Measurements from ENCODE around the gene IGSF8. TPM values are rescaled to one million over a fixed set of nuclear protein-coding genes. Genes with fewer than 3 reads are reported as not detected.

The IGSF8 gene
- total and polyA plus RNA-seq, 5 donors from 2014 or later: 33.9 to 45.5 (median 41.3) TPM

DNA sequence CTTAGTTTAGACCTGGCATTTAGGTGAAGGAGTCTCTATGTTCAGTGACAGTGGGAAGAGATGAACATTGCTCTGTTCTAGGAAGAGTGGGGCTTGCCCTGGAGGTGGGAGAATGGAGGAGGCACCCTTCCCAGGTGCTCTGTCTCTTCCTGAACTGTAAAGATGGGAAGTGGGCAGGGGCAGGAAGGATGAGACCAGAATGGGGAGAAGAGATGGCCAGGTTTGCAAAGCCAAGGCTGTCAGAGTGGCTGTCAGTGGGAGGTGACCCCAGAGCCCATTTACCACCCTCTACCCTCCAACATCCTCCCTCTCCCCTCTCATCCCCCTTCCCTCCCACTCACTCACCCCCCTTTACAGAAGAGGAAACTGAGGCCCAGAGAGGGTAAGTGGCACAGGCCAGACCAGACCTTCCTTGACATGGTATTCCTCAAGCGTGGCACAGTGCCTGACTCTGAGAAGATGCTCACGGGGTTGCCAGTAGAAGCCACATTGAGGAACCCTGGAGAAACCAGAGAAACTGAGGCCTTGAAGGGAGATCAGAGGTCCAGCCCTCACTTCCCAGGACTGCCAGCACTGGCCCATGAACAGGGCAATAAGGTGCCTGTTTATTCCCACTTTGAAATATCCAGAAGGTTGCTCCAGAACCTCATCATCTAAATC, 1.4 kb upstream of the IGSF8 start:
- Histone ChIP-seq H3K4me1 (ENCODE audit: control insufficient read depth, insufficient read depth, low read length, poor library complexity, severe bottlenecking) (peaks cover 52% of the 10 kb centered on the region), H3K4me3 (ENCODE audit: low read depth, low read length) (no peak overlapping the region), H3K27me3 (ENCODE audit: control insufficient read depth, insufficient read depth, low read length) (no peaks in the 10 kb centered on the region), H3K9me3 (ENCODE audit: control insufficient read depth in 2 of 2, low read length in 2 of 2) (no peaks in the 10 kb centered on the region), H3K36me3 (ENCODE audit: control insufficient read depth, insufficient read depth, low read length) (peaks cover 6% of the 10 kb centered on the region), H3K27ac (ENCODE audit: insufficient read depth, low read length, poor library complexity, severe bottlenecking) (peak overlapping the region; percentile 96)
- Mint-ChIP-seq H3K27ac (peak overlapping the region; percentile 91 to 97 (median 91)), H3K36me3 (no peaks in the 10 kb centered on the region), H3K27me3 (peaks cover 7% of the 10 kb centered on the region), H3K9me3 (peaks cover 0 to 2% (median 0%) of the 10 kb centered on the region in 7 donors), H3K4me1 (peaks cover 15 to 51% (median 34%) of the 10 kb centered on the region in 4 donors), H3K4me3 (peak overlapping the region; percentile 55 to 89 (median 84))
- DNase-seq (no peak), ATAC-seq (ENCODE audit: low read depth in 2 of 2) (no peak)

DNA sequence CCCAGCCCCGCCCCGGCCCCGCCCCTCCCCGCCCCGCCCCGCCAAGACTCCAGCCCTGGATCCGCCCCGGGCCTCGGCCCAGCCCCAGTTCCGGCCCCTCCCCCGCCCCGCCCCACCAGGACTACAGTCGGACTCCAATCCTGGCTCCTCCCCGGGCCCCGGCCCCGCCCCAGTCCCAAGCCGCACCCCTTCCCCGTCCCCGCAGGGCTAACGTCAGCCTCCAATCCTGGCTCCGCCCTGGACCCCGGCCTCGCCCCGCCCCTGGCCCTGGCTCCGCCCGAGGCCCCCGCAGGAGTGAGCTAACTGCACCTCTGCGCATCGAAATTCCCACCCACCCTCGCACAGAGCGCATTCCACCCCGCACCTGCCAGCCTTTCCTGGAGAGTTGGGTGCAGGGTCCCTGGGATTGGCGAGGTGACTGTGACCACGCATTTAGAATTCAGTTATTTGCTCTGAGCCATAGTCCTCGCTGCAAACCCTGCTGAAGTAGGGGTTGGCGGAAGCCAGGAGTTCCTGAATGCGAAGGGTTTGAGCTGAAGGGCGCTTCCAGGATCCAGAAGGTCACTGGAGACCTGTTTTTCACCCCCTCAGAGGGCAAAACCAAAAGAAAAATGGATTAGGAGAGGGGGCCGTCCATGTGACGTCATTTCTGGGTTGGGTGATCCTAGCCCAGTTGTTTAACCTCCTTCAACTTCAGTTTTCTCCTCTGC, 588 bp upstream of the IGSF8 start:
- Histone ChIP-seq H3K36me3 (ENCODE audit: control insufficient read depth, insufficient read depth, low read length) (peaks cover 14% of the 10 kb centered on the region), H3K9me3 (ENCODE audit: control insufficient read depth in 2 of 2, low read length in 2 of 2) (no peaks in the 10 kb centered on the region), H3K27ac (ENCODE audit: insufficient read depth, low read length, poor library complexity, severe bottlenecking) (peak overlapping the region; percentile 96), H3K4me3 (ENCODE audit: low read depth, low read length) (peak overlapping the region; percentile 79), H3K4me1 (ENCODE audit: control insufficient read depth, insufficient read depth, low read length, poor library complexity, severe bottlenecking) (peaks cover 52% of the 10 kb centered on the region), H3K27me3 (ENCODE audit: control insufficient read depth, insufficient read depth, low read length) (no peaks in the 10 kb centered on the region)
- Mint-ChIP-seq H3K4me3 (peak overlapping the region; percentile 55 to 89 (median 84)), H3K4me1 (peaks cover 15 to 60% (median 34%) of the 10 kb centered on the region in 4 donors), H3K36me3 (no peaks in the 10 kb centered on the region), H3K27ac (peak overlapping the region; percentile 90 to 95 (median 91)), H3K27me3 (peaks cover 7% of the 10 kb centered on the region), H3K9me3 (peaks cover 0 to 2% (median 0%) of the 10 kb centered on the region in 7 donors)
- ATAC-seq (ENCODE audit: low read depth in 2 of 2) (peak; percentile 84 to 87), DNase-seq (peak; percentile 95 to 98 (median 95))

DNA sequence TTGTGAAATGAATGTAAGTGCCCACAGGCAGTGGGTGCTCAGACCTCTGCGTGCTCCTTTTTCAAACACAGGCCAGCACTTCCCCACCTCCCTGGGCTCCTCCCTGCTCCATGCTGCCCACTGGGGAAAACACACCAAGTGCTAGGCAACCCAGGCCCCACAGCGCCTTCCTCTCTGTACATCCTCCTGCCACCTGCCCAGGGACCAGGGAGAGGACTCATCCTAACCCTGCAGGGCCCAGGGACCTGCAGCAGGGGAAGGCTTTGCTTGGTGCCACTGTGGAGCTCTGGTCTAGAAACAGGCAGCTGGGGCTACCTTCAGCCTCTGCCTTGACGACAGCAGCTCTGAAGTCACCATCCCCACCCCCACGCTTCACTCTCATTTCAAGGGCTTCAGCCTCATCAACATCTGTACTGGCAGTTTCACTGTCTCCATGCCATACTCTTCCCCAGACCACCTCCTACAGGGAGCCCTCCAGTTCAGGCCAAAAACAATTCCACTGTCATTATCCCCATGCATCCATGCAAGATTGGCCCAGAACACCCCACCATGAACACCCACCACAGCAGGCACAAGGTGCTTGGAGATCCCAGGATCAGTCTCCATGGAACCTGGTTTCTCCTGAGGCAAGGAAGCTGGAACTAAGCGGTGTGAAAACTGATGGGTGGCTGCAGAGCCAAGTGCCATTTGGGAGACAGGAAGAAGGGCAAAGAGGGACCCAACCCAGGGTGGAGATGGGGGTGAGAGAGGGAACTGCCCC, 1.1 kb downstream of the IGSF8 start:
- no peaks in the 10 kb centered on the region for H3K9me3 ChIP-seq (ENCODE audit: control insufficient read depth in 2 of 2, low read length in 2 of 2)
- H3K27ac ChIP-seq (ENCODE audit: insufficient read depth, low read length, poor library complexity, severe bottlenecking): peak overlapping the region; percentile 87
- peaks cover 52% of the 10 kb centered on the region for H3K4me1 ChIP-seq (ENCODE audit: control insufficient read depth, insufficient read depth, low read length, poor library complexity, severe bottlenecking)
- peak overlapping the region; percentile 82 to 95 (median 95) for H3K27ac Mint-ChIP-seq
- H3K4me3 Mint-ChIP-seq: peak overlapping the region; percentile 87 to 96 (median 92)
- peaks cover 7% of the 10 kb centered on the region for H3K27me3 Mint-ChIP-seq
- ATAC-seq (ENCODE audit: low read depth in 2 of 2): no peak
- peaks cover 0 to 2% (median 0%) of the 10 kb centered on the region in 7 donors for H3K9me3 Mint-ChIP-seq
- H3K27me3 ChIP-seq (ENCODE audit: control insufficient read depth, insufficient read depth, low read length): no peaks in the 10 kb centered on the region
- DNase-seq: peak in 1 of 3 donors; percentile 62
- H3K36me3 Mint-ChIP-seq: peaks cover 3% of the 10 kb centered on the region
- H3K4me3 ChIP-seq (ENCODE audit: low read depth, low read length): peak overlapping the region; percentile 85
- H3K36me3 ChIP-seq (ENCODE audit: control insufficient read depth, insufficient read depth, low read length): peaks cover 29% of the 10 kb centered on the region
- H3K4me1 Mint-ChIP-seq: peaks cover 15 to 68% (median 36%) of the 10 kb centered on the region in 4 donors

DNA sequence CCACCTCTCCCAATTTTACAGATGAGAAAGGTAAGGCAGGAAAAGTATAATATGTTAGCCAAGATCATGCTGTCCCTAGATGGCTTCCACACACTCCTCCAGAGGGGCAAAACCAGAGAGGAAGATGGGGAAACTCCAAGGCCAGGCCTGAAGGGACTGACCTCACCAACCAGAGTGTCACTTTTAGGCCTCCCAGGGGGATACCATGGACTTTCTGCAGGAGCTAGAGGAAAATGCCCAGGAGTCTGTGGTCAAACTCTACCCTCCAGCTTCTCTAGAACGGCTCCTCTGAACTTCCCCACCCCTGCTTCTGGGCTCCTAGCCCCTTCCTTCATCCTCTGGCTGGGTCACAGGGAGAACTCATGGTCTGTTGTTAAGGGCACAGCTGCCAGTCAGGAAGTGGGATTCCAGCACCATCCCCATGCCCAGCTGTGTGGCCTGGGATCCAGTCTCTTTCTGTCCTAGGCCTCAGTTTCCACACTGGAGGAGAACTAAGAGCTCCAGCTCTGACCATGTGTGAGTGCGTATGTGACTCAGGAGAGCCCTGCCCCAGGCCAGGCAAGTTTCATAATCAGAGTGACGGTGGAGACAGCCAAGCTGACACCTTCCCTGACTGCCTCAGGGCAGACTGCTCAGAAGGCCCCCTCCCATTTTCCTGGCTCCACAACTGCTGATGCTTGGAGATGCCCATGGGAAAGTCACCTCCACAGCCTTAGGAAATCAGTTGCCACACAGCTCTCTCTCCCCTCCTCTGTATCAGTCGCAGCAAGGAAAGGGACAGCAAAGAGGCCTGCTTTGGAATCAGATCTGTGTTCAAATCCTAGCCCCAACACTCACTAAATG, 1.9 kb downstream of the IGSF8 start:
- peaks cover 3% of the 10 kb centered on the region for H3K36me3 Mint-ChIP-seq

DNA sequence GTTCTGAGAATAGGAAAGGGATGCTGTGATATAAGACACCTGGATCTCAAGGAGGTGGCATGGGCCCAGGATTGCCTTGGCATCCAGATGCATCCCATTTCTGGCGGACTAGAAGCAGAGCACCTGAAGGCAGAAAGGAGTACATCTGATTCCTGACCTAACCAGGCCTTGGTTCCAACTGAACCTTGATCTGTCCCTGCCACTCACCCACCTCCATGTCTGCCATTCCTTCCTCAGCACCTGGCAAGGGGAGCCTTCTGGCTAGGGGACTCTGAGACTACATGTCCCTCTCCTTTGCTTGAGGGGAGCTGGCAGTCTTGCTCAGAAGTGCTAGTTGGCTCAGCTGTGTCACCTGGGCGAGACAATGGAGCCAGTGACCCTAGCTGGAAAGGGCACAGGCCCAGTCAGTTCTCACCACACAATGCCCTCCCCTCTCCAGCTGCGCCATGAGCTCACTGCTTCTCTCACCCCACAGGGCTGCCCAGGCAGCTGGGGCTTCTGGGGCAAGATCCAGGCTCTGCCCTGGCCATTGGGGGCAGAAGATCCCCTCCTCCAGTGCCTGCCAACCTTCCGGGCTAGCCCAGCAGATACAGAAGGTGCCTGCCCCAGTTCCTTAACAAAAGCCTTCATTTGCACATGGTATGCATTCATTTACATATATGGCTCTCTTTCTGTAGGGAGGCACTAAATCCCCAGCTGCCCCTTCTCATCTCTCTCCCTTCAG, 2.9 kb downstream of the IGSF8 start:
- Mint-ChIP-seq H3K4me1 (peaks cover 6 to 63% (median 33%) of the 10 kb centered on the region in 4 donors), H3K4me3 (peak overlapping the region; percentile 61 to 96 (median 90)), H3K9me3 (peaks cover 0 to 2% (median 0%) of the 10 kb centered on the region in 7 donors), H3K36me3 (peaks cover 7% of the 10 kb centered on the region), H3K27ac (peak overlapping the region; percentile 57 to 95 (median 95)), H3K27me3 (peaks cover 7% of the 10 kb centered on the region)
- ATAC-seq (ENCODE audit: low read depth in 2 of 2): no peak
- H3K36me3 ChIP-seq (ENCODE audit: control insufficient read depth, insufficient read depth, low read length): peaks cover 47% of the 10 kb centered on the region
- H3K27ac ChIP-seq (ENCODE audit: insufficient read depth, low read length, poor library complexity, severe bottlenecking): no peak overlapping the region
- DNase-seq: no peak
- peaks cover 41% of the 10 kb centered on the region for H3K4me1 ChIP-seq (ENCODE audit: control insufficient read depth, insufficient read depth, low read length, poor library complexity, severe bottlenecking)
- no peaks in the 10 kb centered on the region for H3K27me3 ChIP-seq (ENCODE audit: control insufficient read depth, insufficient read depth, low read length)
- no peaks in the 10 kb centered on the region for H3K9me3 ChIP-seq (ENCODE audit: control insufficient read depth in 2 of 2, low read length in 2 of 2)
- no peak overlapping the region for H3K4me3 ChIP-seq (ENCODE audit: low read depth, low read length)

More for the DNA sequence above, 1.9 kb downstream of the IGSF8 start:
- Mint-ChIP-seq H3K4me1 (peaks cover 13 to 68% (median 36%) of the 10 kb centered on the region in 4 donors), H3K27ac (peak overlapping the region; percentile 43 to 95 (median 95)), H3K9me3 (peaks cover 0 to 2% (median 0%) of the 10 kb centered on the region in 7 donors), H3K4me3 (peak overlapping the region; percentile 87 to 96 (median 92)), H3K27me3 (peaks cover 7% of the 10 kb centered on the region)
- no peaks in the 10 kb centered on the region for H3K27me3 ChIP-seq (ENCODE audit: control insufficient read depth, insufficient read depth, low read length)
- ATAC-seq (ENCODE audit: low read depth in 2 of 2): no peak
- no peak for DNase-seq
- peaks cover 51% of the 10 kb centered on the region for H3K4me1 ChIP-seq (ENCODE audit: control insufficient read depth, insufficient read depth, low read length, poor library complexity, severe bottlenecking)
- no peaks in the 10 kb centered on the region for H3K9me3 ChIP-seq (ENCODE audit: control insufficient read depth in 2 of 2, low read length in 2 of 2)
- peaks cover 37% of the 10 kb centered on the region for H3K36me3 ChIP-seq (ENCODE audit: control insufficient read depth, insufficient read depth, low read length)
- H3K4me3 ChIP-seq (ENCODE audit: low read depth, low read length): peak overlapping the region; percentile 85
- peak overlapping the region; percentile 1 for H3K27ac ChIP-seq (ENCODE audit: insufficient read depth, low read length, poor library complexity, severe bottlenecking)

DNA sequence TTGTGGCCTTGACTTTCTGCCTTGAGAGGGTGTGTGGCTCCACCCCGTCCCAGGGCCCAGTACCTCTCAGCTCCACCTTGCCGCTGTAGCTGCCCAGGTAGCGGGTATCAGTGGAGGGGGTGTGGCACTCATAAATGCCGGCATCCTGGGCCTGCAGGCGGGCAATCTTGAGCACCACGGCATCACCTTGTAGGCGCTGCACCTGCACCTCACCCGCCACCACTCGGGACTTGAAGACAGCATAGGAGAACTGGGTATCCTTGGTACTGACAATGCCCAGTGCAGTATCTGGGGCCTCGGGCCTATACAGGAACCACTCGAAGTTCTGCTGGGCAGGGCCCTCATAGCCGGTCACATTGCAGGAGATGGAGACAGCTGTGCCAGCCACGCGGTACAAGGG, 3.6 kb downstream of the IGSF8 start:
- Mint-ChIP-seq H3K4me1 (peaks cover 6 to 60% (median 32%) of the 10 kb centered on the region in 4 donors), H3K27me3 (peaks cover 7% of the 10 kb centered on the region), H3K4me3 (no peak overlapping the region), H3K27ac (peak overlapping the region in 1 of 3 donors; percentile 29), H3K9me3 (peaks cover 0 to 2% (median 0%) of the 10 kb centered on the region in 7 donors), H3K36me3 (peaks cover 7% of the 10 kb centered on the region)
- H3K27ac ChIP-seq (ENCODE audit: insufficient read depth, low read length, poor library complexity, severe bottlenecking): no peak overlapping the region
- H3K9me3 ChIP-seq (ENCODE audit: control insufficient read depth in 2 of 2, low read length in 2 of 2): no peaks in the 10 kb centered on the region
- H3K36me3 ChIP-seq (ENCODE audit: control insufficient read depth, insufficient read depth, low read length): peaks cover 52% of the 10 kb centered on the region
- H3K27me3 ChIP-seq (ENCODE audit: control insufficient read depth, insufficient read depth, low read length): no peaks in the 10 kb centered on the region
- ATAC-seq (ENCODE audit: low read depth in 2 of 2): no peak
- H3K4me3 ChIP-seq (ENCODE audit: low read depth, low read length): no peak overlapping the region
- H3K4me1 ChIP-seq (ENCODE audit: control insufficient read depth, insufficient read depth, low read length, poor library complexity, severe bottlenecking): peaks cover 40% of the 10 kb centered on the region
- no peak for DNase-seq

Measured in CD4-positive, CD25-positive, alpha-beta regulatory T cell (primary cell).